SK-N-SH (cell line): ENCODE data around the gene CDK3. TPM values are rescaled to one million over a fixed set of nuclear protein-coding genes. Genes with fewer than 3 reads are reported as not detected.
"Not testable (repeated sequence)": the region's sequence is repeated elsewhere in the genome, so short reads cannot be mapped to it uniquely, and the experiment has no call there.

Source experiments
- CTCF ChIA-PET: fragments of 300-600, 350-600 bp; formaldehyde crosslinking; extraction: SDS; loops from one replicate; lab custom pipeline; 2021; lab: Yijun Ruan, JAX
- POLR2A ChIA-PET: fragments of 350-600 bp; sonication (Branson Sonifier 250); formaldehyde crosslinking; extraction: SDS; loops from one replicate; lab custom pipeline; 2020; ENCODE audit warnings: antibody characterized with exemption, inconsistent platforms; lab: Yijun Ruan, JAX
- DNase-seq: peaks from one replicate; pipeline ENCODE4 v3.0.0; 2012
- H2AFZ ChIP-seq: fragments of 200-600 bp; sonication (generic); 2 replicates; pipeline ENCODE4 v1.8.1; 2016; ENCODE audit warnings: antibody characterized with exemption, mild to moderate bottlenecking, low read depth
- H3F3A ChIP-seq: fragments of 200-600 bp; sonication (generic); replicated peaks from 2 replicates; pipeline ENCODE3; 2016; ENCODE audit warnings: antibody characterized with exemption, mild to moderate bottlenecking; ENCODE audit not compliant: insufficient read depth
- H3K27ac ChIP-seq, 2 experiments: fragments of 200-500 bp in 1 of 2; fragments of 200-600 bp in 1 of 2; sonication (Bioruptor generic) in 1 of 2; sonication (generic), shearing (Covaris generic) in 1 of 2; 2 replicates each; pipeline versions ENCODE4 v1.5.1 to v1.6.1; 2014 to 2016; ENCODE audit warnings: low read depth in 2 of 2, inconsistent platforms in 1 of 2, low read length in 1 of 2, mild to moderate bottlenecking in 1 of 2, mixed read lengths in 1 of 2
- H3K27me3 ChIP-seq: fragments of 200-600 bp; sonication (generic), shearing (Covaris generic); 2 replicates; pipeline ENCODE4 v1.6.1; 2016; ENCODE audit warnings: mixed run types; ENCODE audit not compliant: insufficient read depth
- H3K36me3 ChIP-seq, 2 experiments: fragments of 200-500 bp in 1 of 2; fragments of 200-600 bp in 1 of 2; sonication (Bioruptor generic) in 1 of 2; sonication (generic) in 1 of 2; replicated peaks in 1 of 2; 2 replicates each; pipeline versions ENCODE3 to v1.5.1; 2014 to 2016; ENCODE audit warnings: low read length in 1 of 2, mild to moderate bottlenecking in 1 of 2; ENCODE audit not compliant: insufficient read depth in 2 of 2, control insufficient read depth in 1 of 2
- H3K4me1 ChIP-seq, 2 experiments: fragments of 200-500 bp in 1 of 2; fragments of 200-600 bp in 1 of 2; sonication (Bioruptor generic) in 1 of 2; sonication (generic), shearing (Covaris generic) in 1 of 2; 2 replicates each; pipeline versions ENCODE4 v1.5.1 to v1.6.1; 2014 to 2016; ENCODE audit warnings: low read depth in 1 of 2, low read length in 1 of 2, mixed run types in 1 of 2; ENCODE audit not compliant: insufficient read depth in 2 of 2, control insufficient read depth in 1 of 2
- H3K4me2 ChIP-seq: fragments of 200-600 bp; sonication (generic), shearing (Covaris generic); 2 replicates; pipeline ENCODE4 v1.6.1; 2017; ENCODE audit warnings: mixed run types
- H3K4me3 ChIP-seq, 2 experiments: fragments of 200-500 bp in 1 of 2; fragments of 200-600 bp in 1 of 2; sonication (Bioruptor generic) in 1 of 2; sonication (generic), shearing (Covaris generic) in 1 of 2; 2 replicates each; pipeline versions ENCODE4 v1.5.1 to v1.8.1; 2014 to 2016; ENCODE audit warnings: low read depth in 2 of 2, inconsistent platforms in 1 of 2, low read length in 1 of 2, mild to moderate bottlenecking in 1 of 2, mixed read lengths in 1 of 2, moderate library complexity in 1 of 2
- H3K79me2 ChIP-seq: fragments of 200-600 bp; sonication (generic); 2 replicates; pipeline ENCODE4 v1.8.1; 2017; ENCODE audit warnings: mild to moderate bottlenecking; ENCODE audit not compliant: insufficient read depth
- H3K9ac ChIP-seq: fragments of 200-600 bp; sonication (generic); 2 replicates; pipeline ENCODE4 v1.6.1; 2017; ENCODE audit warnings: mixed run types
- H3K9me2 ChIP-seq: fragments of 200-600 bp; sonication (generic); 2 replicates; pipeline ENCODE4 v1.6.1; 2017; ENCODE audit warnings: mixed run types
- H3K9me3 ChIP-seq: fragments of 200-600 bp; sonication (generic); 2 replicates; pipeline ENCODE4 v1.6.1; 2017; ENCODE audit warnings: mixed run types, mild to moderate bottlenecking, moderate library complexity
- H4K20me1 ChIP-seq: fragments of 200-600 bp; sonication (generic); 2 replicates; pipeline ENCODE4 v1.6.1; 2017; ENCODE audit warnings: mild to moderate bottlenecking, mixed run types; ENCODE audit not compliant: insufficient read depth
- FOXM1 ChIP-seq: IDR thresholded peaks from 2 replicates; pipeline ENCODE4 v1.4.0; 2012; ENCODE audit warnings: low read depth, mild to moderate bottlenecking
- JUND ChIP-seq: IDR thresholded peaks from 2 replicates; pipeline ENCODE4 v1.4.0; 2012
- POLR2AphosphoS5 ChIP-seq: IDR thresholded peaks from 2 replicates; pipeline ENCODE4 v1.6.1; 2012; ENCODE audit warnings: low read depth, low read length
- SMC3 ChIP-seq: IDR thresholded peaks from 2 replicates; pipeline ENCODE4 v1.6.1; 2012; ENCODE audit warnings: low read depth, low read length, improper control_type of control experiment
- YY1 ChIP-seq: IDR thresholded peaks from 2 replicates; pipeline ENCODE4 v1.4.0; 2012; ENCODE audit warnings: low read depth, mild to moderate bottlenecking
- WGBS: methylation state at CpG from one replicate; pipeline ENCODE4 v1.1.6; 2017; ENCODE audit warnings: low lambda C conversion rate; 5-methylcytosine and 5-hydroxymethylcytosine counted together
- polyA plus RNA-seq, 3 experiments: library from polyadenylated mRNA; depleted of rRNA; stranded (reverse); fragments of >200 nt; gene quantifications; 2 replicates each; pipeline ENCODE4 v1.2.3, GENCODE V29; 2012

CDK3 gene
- polyA plus RNA-seq, 1 of the 3 experiments (the other 2 are of a cell fraction): 14.6 TPM

GRCh38 chr17:76039121-76039520, 38.5 kb downstream of the CDK3 start:
- Histone ChIP-seq H3K4me1 (peaks cover 0 to 12% of the 10 kb centered on the region in 2 experiments; a peak in 1 of 4 replicates), H3K79me2 (no peaks in the 10 kb centered on the region), H3K9me3 (no peaks in the 10 kb centered on the region), H3K27me3 (no peaks in the 10 kb centered on the region), H3K9ac (no peak overlapping the region), H3K27ac (no peak overlapping the region)
- no peak for DNase-seq
- WGBS: 91% methylated on average over 6 of the region's 6 CpGs
- TF ChIP-seq YY1: no peak
- TF ChIP-seq, all 33 proteins: peak for 0
- H3K4me2 ChIP-seq: no peak overlapping the region
- H4K20me1 ChIP-seq: no peaks in the 10 kb centered on the region
- ChIA-PET POLR2A (no interaction called here), CTCF (interaction anchor here (1.2 to 13.5 kb wide), 4 partner anchors 10 to 34 kb away, joined by 3 to 133 read pairs (median 8); no protein-coding TSS in a partner anchor)
- H3K36me3 ChIP-seq: peaks cover 51 to 60% of the 10 kb centered on the region in 2 experiments
- H3K9me2 ChIP-seq: no peaks in the 10 kb centered on the region
- no peak overlapping the region for H3K4me3 ChIP-seq
- H2AFZ ChIP-seq: no peak overlapping the region
- H3F3A ChIP-seq: peaks cover 11% of the 10 kb centered on the region

GRCh38 chr17:76040376-76040775, 39.7 kb downstream of the CDK3 start:
- Histone ChIP-seq H3K27ac (no peak overlapping the region), H3K27me3 (no peaks in the 10 kb centered on the region), H2AFZ (no peak overlapping the region), H3K36me3 (peaks cover 62 to 72% of the 10 kb centered on the region in 2 experiments), H3K79me2 (no peaks in the 10 kb centered on the region), H3K9me2 (no peaks in the 10 kb centered on the region), H4K20me1 (no peaks in the 10 kb centered on the region), H3K9me3 (no peaks in the 10 kb centered on the region), H3K4me3 (no peak overlapping the region), H3K4me2 (no peak overlapping the region), H3K9ac (no peak overlapping the region), H3F3A (peaks cover 11% of the 10 kb centered on the region), H3K4me1 (peaks cover 0 to 12% of the 10 kb centered on the region in 2 experiments; a peak in 1 of 4 replicates)
- WGBS: 96% methylated on average over 6 of the region's 6 CpGs
- ChIA-PET CTCF (interaction anchor here (0.7 to 13.5 kb wide), 2 partner anchors 25 to 35 kb away, joined by 3 to 133 read pairs; no protein-coding TSS in a partner anchor), POLR2A (interaction anchor here (0.7 kb wide), 1 partner anchor 41 kb away, joined by 3 read pairs; no protein-coding TSS in a partner anchor)
- no peak for TF ChIP-seq POLR2AphosphoS5
- TF ChIP-seq FOXM1: no peak
- TF ChIP-seq JUND: no peak
- TF ChIP-seq SMC3: no peak
- no peak for DNase-seq

GRCh38 chr17:76042868-76043267, 42.2 kb downstream of the CDK3 start:
- H3K4me2 ChIP-seq, H3K4me1 ChIP-seq, H3K4me3 ChIP-seq, H3K27me3 ChIP-seq, H3K79me2 ChIP-seq, POLR2A ChIA-PET, H3F3A ChIP-seq, H4K20me1 ChIP-seq, H3K9ac ChIP-seq, H3K9me3 ChIP-seq, H3K9me2 ChIP-seq, H3K27ac ChIP-seq, DNase-seq, H2AFZ ChIP-seq: not testable (repeated sequence)
- 97% methylated on average over 3 of the region's 3 CpGs for WGBS
- CTCF ChIA-PET: interaction anchor here (0.6 to 2.5 kb wide), 6 partner anchors 8 to 295 kb away, joined by 3 to 10 read pairs (median 3); no protein-coding TSS in a partner anchor
- peaks cover 79 to 95% of the 10 kb centered on the region in 2 experiments for H3K36me3 ChIP-seq

GRCh38 chr17:76044475-76045007, 43.9 kb downstream of the CDK3 start:
- H3K4me2 ChIP-seq, H3K4me3 ChIP-seq, H3K79me2 ChIP-seq, H3K9ac ChIP-seq, H3K27me3 ChIP-seq, H3K27ac ChIP-seq, H3F3A ChIP-seq, H3K9me2 ChIP-seq, H3K9me3 ChIP-seq, H2AFZ ChIP-seq, H3K4me1 ChIP-seq, POLR2A ChIA-PET, H4K20me1 ChIP-seq, DNase-seq: not testable (repeated sequence)
- 93% methylated on average over 11 of the region's 11 CpGs for WGBS
- CTCF ChIA-PET: interaction anchor here (2.6 kb wide), 1 partner anchor 30 kb away, joined by 12 read pairs; no protein-coding TSS in a partner anchor
- H3K36me3 ChIP-seq: peaks cover 81 to 93% of the 10 kb centered on the region in 2 experiments
